Sciatic nerve (tissue), 1 donor: ENCODE data around the gene FAT2. TPM values are rescaled to one million over a fixed set of nuclear protein-coding genes. Genes with fewer than 3 reads are reported as not detected.

Experiments used
- total RNA-seq: library from RNA; stranded (reverse); fragmentation: NEBNext Ultra II Directional; extraction: Animal tissue kit (Norgen Biotek cat#: 25700); gene quantifications from one replicate; pipeline ENCODE4 v1.2.1, GENCODE V29; 2021
- donor health status: DM: no; HTN: no; CAD: no.

FAT2 gene
- total RNA-seq, 1 donor from 2014 or later, result 0.40 TPM

Other genes with a start within 250 kb of the FAT2 start
- gene SLC36A2, start 243.8 kb downstream of the FAT2 start, total RNA-seq, result 30.2 TPM
- 24.9 TPM for gene SLC36A1, start 143.7 kb downstream of the FAT2 start, total RNA-seq
- 3,484 TPM for gene SPARC, start 95.6 kb upstream of the FAT2 start, total RNA-seq
- 47.3 TPM for gene ATOX1, start 167.3 kb upstream of the FAT2 start, total RNA-seq
- gene G3BP1, start 180.6 kb upstream of the FAT2 start, total RNA-seq, result 151 TPM